HG03095 (cell line): ENCODE data around the gene MEX3D.

Experiments used
- ATAC-seq: cut with Tn5 transposase; IDR thresholded peaks from one replicate; pipeline ENCODE4 v1.9.1; 2021; ENCODE audit warnings: moderate library complexity; ENCODE audit not compliant: unreplicated experiment

Gene MEX3D

DNA sequence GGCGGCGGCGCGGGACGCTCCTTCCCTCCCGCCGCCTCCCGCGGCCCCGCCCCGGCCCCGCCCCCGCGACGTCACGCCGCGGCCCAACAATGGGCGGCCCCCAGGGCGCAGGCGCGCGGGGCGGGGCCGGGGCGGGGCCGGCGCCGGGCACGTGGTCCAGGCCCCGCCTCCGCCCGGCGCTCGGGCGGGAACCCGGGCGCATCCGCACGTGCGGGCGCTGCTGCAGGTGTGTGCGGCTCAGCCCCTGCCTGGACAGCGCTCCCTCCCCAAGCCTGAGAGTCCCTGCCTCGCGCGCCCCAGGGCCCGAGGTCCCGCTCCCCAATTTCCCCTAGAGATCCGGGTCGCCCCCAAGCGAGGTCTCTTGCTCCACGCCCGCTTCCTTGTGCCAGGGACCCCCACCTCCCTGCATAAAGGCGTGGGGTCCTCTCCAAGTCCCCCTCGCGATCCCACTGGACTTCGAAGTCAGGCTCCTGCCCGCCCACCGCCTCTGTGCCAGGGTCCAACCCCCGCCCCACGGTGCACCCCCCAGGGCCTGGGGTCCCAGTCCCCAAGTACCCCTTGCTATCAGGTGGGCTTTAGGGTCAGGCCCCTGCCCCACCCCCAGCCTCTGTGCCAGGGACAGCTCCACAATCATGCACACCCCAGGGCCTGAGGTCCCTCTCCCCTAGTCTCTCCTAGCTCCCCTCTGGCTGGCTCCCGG is at the start of gene MEX3D:
Gene MEX3D, minus strand, starts transcription at position 6 of the 700 bp plus-strand sequence. CDS start 267 bp downstream, outside the sequence.
- no peak for ATAC-seq

DNA sequence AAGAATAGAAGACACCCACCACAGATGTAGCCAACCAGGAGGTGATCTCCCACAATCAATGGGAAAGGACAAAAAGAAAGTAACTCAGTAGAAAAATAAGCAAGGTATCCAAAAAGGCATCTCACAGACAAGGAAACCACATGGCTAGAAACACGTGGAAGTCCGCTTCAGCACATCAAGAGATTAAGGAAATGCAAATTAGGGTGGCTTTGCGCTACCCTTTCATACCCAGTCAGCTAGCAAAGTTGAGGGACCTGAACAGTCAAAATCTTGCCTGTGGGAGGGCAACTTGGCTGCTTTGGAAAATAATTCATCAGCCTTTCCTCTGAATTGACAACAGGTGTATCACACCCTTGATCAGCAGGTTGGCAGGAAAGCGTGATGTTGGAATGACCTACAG is 48.8 kb upstream of the MEX3D start:
- ATAC-seq, result no peak

DNA sequence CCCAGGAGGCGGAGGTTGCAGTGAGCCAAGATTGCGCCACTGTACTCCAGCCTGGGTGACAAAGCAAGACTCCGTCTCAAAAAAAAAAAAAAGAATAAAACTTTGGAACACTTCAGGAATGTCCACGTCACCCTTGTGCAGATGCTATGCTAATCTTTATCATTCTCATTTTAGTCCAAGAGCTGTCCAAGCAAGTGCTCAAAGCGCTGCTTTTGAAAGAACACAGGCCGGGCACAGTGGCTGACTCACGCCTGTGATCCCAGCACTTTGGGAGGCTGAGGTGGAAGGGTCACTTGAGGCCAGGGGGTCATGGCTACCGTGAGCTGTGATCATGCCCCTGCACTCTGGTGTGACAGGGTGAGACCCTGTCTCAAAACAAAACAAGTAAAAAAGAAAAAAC is 48.3 kb upstream of the MEX3D start:
- ATAC-seq, result no peak

DNA sequence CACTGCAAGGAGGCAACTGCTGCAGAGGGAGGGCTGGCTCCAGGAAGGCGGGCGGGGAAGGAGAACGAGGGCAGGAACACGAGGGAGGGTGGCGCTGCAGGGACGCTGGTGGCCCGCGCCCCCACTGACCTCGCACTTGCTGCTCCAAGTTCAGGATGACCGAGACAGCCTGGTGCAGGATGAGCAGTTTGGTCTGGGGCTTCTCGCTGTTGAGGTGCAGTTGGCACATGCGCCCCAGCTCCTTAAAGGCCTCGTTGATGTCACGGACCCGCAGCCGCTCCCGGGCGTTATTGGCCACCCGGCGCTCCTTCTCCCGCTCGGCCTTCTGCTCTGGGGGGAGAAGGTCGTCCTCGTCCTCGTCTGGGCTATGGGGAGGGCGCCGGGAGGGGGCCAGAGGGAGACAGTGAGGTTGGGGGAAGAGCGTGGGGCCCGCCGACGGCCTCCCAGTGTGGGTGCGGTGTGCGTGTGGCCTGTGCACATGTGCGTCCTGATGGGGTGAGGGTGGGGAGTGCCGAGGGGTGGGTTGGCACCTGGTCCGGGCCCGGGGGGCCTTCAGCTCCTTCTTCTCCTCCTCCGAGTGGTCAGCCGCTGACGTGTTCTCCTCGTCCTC is 47.1 kb upstream of the MEX3D start:
- ATAC-seq, result no peak

DNA sequence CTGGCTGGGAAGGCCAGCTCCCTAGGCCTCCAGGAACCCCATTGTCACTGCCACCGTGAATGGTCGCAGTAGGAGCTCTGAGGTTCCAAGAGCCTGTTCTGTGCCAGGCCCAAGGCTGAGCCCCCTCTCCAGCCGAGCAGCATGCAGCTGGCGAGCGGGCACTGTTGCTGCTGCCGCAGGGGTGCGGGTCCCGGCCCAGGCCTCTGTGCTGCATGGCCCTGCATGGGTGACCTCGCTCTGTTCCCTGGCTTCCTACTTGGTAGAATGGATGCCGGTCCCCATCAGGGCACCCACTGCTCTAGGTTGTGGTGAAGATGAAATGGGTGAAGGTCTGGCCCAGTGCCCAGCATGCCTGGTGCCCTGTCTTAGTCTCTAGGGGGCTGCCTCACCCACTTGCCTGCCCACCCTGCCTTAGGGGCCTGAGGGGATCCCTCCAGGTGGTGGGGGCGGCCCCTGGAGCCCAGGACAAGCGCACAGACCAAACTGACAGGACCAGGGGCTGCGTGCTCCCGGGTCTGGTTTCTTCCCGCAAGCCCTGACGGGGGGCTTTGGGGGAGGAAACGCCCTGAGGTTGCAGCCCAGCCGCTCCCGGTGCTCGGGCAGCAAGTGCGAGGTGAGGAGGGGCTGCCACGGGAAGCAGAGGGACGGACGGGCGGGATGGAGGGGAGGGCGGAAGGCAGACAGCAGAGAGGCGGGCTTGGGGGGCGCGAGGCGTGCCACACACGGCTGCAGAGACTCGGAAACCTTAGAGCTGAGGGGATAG is 45.9 kb upstream of the MEX3D start:
- ATAC-seq, result no peak

DNA sequence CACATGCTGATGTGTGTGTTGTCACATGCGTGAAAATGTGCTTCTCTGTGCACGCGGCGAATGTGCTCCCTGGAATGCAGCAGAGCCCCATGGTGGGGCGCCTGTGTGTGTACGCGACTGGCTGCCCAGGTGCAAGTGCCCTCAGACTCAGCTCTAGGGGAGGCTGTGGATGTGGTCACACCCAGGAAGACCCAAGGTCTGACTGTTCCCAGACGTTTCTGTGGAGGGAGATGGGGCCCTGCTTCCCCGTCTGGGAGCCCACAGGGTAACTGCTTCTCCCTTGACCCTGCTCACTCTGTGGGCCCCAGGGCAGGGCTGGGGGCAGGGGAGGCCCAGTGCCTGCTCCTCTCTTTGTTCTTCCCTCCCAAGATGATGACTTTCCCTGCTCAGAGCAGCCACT is 45.0 kb upstream of the MEX3D start:
- no peak for ATAC-seq

DNA sequence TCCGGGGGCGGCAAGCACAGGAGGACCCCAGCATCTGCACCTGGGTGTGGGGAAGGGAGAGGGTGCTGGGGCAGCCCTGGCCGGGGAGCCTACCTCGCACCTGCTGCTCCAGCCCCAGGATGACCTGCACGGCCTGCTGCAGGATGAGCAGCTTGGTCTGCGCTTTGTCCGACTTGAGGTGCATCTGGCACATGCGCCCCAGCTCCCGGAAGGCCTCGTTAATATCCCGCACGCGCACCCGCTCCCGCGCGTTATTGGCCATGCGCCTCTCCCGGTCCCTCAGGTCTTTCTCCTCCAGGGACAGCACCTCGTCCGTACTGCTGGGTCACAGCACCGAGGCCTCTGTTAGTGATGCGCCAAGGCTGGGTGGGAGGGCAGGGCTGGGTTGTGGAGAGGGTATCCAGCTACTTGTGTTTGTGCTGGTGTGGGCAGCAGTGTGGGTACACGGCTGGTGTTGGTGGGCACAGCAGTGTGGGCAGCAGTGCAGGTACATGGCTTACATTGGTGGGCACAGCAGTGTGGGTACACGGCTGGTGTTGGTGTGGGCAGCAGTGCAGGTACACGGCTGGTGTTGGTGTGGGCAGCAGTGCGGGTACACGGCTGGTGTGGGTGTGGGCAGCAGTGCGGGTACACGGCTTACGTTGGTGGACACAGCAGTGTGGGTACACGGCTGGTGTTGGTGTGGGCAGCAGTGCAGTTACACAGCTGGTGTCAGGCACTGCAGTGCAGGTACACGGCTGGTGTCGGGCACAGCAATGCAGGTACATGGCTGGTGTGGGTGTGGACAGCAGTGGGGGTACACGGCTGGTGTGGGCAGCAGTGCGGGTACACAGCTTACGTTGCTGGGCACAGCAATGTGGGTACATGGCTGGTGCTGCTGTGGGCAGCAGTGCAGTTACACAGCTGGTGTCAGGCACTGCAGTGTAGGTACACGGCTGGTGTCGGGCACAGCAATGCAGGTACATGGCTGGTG is 44.3 kb upstream of the MEX3D start:
- no peak for ATAC-seq

DNA sequence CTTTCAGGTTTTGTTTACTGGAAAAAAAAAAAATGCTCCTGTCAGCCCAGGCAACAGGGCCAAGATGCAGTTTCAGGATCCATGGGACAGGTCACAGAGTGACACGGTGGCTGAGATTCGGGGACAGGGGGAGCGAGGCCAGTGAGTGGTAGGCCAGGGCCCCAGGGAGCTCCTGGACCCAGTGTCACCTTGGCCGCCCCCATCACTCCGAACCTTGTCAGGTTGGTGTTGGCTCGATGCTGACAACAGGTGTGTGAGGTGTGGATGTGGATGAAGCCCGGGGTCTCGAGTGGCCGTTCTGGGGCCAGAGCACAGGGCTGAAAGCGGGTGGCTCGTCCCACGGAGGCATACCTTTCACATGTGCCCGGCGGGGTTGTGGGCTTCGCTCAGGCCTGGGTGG is 43.2 kb upstream of the MEX3D start:
- ATAC-seq, result no peak

DNA sequence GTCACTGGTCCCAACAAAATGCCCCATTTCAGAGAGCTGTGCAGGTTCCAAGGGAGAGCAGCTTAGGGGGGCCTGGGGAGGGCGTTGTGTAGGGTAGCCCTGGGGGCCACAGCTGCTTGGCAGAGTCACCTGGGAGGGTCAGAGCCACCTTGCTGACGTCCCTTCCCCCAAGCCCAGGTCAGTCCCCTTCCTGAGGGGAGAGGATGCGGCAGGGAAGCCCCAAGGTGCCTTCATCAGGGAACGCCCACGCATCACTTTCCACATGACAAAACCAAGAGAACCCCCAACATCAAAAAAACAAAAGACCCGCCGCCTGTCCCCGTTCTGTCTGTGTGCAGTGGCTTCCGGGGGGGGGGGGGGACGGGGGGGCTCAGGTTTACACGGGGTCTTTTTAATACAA is 42.5 kb upstream of the MEX3D start:
- ATAC-seq, result no peak

DNA sequence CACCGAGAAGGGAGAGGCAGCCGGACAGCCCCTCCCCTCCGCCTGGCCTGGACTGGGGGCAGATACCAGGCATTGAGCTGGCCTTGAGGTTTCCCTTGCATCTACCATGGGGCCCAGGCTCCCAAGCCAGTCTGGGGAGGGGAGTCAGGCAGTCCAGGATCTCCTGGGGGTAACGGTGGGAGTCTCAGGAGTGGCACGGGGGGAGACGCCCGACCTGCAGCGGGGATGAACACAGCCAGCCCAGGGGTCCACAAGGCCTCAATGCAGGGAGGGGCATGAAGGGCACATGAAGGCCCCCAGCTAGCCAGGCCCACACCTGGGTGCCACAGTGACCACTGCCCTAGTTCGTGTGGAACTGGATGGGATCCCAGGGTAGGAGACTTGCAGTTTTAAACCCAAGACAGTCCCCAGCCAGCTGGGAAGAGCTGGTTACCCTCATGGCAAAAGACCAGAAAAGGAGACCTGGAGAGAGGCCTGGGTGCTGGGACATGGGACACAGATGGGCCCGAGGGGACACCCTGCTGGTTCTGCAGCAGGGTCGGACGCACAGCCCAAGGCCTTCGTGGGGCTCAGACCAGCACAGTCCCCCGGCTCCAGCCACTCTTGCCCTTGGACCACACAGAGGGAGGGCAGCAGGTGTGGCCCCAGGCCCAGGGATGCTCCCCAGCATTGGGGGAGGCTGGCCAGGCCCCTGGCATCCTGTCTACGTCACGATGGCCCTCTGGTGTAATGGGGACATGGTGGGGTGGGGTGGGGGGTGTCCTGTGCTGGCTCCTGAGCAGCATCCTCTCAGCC is 41.8 kb upstream of the MEX3D start:
- ATAC-seq, result no peak

DNA sequence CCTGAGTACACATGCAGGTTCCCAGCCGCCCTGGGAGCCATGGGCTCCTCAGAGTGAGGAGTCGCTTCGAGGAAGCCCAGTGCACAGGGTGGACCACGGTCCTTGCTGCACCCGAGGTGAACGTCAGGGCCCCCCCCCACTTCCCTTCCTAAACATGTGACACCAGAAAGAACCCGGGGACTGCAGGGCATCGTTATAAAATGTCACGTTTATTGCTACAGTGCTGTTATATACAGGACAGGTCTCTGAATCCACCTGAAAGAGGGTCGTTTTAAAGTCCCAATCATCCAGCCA is 40.9 kb upstream of the MEX3D start:
- no peak for ATAC-seq

DNA sequence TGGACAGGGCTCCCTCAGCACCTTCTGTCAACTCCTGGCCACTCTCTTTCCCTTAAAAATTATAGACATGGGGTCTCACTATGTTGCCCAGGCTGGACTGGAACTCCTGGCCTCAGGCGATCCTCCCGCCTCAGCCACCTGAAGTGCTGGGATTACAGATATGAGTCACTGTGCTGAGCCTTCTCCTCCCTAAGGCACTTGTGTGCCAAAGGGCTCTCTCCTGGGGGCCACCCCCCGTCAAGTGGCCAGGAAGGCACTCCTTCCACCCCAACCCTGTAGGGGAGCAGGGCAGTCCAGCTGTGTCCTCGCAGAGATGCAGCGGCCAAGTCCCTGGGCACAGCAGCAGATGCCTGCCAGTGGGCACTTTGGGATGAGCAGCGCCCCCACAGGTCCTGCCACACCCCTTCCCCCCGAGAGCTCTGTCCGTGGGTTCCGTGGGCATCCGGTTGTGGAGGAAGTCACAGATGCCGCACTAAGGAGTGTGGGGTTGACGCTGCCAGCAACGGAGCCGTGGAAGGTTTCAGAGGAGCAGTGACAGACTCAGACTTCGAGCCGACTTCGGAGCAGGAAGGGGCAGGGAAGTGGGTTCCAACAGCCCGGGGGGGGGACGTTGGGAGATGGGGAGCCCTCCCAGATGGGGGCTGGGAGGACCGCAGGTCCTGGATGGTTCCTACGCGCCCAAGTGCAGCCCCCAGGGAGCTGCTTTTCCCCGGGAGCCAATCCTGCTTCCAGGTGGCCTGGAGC is 40.4 kb upstream of the MEX3D start:
- no peak for ATAC-seq

DNA sequence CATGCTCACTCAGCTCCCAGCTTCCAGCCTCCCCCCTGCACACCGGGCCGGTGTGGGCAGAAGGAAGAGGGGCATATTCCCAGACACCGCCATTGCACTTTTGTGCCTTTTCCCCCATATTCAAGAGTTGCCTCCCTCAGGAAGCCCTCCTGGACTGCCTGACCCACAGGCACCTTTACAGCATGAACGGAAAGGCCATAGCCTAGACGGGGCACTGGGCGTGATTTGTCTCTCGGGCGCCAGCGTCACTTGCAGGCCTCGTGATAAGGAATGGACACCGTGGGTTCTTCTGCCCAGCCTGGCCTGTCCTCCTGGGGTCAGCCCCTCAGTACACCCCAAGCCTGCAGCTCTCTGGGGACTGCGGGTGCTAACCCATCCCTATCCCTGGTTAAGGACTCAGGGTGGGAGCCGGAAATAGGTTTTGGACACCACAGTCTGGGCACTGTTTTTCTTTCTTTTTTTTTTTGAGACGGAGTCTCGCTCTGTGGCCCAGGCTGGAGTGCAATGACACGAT is 38.1 kb upstream of the MEX3D start:
- ATAC-seq, result no peak

DNA sequence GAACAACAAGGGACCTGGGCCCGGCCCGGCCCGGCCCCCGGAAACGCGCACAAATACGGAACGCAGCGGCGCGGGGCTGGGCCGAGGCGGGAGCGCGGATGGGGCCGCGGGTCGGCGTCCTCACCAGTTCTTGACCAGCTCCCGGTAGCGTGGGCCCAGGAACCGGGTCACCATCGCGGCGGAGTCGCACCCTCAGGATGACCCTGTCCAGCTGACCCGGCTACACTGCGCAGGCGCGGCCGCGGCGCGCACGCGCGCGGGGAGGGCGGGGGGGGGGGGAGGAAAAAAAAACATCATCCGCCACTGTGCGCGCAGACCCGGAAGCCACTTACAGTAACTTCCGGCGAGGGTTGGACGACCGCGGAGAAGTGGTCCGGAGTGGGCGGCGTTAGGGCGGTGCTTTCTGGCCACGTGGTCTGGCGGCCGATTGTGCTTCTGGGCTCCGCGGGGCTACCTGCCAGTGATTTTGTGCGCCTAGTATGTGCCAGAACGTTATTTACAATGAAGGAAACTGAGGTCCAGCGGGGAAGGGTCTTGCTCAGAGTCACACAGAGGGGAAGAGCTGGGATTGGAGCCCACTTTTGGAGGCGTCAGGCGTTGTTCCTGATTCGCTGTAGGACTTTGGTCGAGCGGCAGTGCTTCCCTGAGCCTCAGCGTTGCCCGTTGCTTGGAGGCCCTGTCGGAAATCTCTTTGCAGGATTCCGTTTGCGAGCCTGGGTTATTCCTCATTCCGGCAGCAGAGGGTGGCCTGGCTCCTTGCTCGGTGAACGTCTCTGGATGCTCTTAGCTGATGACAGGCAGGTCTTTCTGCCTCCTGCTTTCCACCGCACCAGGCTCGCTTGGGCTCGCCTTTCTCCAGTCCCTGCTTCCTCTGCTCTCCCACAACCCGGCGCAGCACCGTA is 37.4 kb upstream of the MEX3D start, which contains the start of gene UQCR11:
Gene UQCR11, minus strand, starts transcription at position 227 of the 902 bp plus-strand sequence. Its CDS starts 53 bp downstream, at position 174.
- ATAC-seq, result peak; percentile 77

DNA sequence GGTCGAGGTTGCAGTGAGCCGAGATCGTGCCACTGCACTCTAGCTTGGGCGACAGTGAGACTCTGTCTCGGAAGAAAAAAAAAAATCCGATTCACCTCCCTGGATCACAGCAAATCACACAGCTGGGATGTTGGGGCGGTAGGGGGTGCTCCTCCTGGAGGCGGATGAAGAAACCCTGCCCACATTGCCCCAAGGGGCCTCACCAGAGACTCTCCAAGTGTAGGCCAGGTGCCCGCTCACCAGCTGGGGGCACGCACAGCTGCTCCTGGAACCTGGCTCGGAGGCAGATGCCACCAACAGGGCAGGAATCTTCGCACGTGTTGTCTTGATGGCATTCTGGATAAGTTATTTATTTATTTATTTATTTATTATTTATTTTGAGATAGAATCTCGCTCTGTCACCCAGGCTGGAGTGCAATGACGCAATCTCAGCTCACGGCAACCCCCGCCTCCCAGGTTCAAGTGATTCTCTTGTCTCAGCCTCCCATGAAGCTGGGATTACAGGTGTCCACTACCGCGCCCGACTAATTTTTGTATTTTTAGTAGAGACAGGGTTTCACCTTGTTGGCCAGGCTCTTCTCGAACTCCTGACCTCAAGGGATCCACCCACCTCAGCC is 34.1 kb upstream of the MEX3D start:
- ATAC-seq, result no peak

DNA sequence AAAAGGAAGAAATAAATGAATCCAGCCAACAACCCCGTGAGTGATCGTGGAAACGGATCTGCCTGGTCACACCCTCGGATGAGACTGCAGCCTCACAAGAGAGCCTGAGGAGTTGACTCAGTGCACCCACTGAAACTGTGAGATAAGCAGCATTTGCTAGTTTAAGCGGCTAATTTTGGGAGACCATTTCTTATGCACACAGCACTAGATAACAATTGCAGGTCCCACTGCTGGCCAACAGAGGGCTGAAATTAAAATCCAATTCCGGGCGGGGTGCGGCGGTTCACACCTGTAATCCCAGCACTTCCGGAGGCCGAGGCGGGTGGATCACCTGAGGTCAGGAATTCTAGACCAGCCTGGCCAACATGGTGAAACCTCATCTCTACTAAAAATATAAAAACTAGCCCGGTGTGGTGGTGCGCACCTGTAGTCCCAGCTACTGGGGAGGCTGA is 33.5 kb upstream of the MEX3D start:
- no peak for ATAC-seq

DNA sequence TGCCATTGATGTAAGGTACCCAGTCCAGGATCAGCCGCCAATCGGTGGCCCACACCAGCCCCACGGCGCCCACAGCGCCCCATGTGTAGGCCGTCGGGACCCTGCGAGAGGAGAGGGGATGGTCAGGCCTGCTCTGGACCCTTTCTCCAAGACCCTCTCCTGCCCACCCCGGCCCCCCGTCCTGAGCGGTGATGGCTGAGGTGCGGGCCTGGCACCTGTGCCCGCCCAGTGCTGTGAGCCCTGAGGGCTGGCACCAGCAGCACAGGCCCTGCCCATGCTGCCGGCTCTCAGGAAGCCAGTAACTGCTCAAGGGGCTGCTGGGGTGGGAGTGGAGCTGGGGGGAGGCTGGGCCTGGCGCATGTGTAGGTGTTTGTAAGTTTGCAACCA is 31.3 kb upstream of the MEX3D start:
- no peak for ATAC-seq
